Measurements from ENCODE around the gene ANKS1B. TPM values are rescaled to one million over a fixed set of nuclear protein-coding genes. Genes with fewer than 3 reads are reported as not detected.
"Not testable (repeated sequence)": the region's sequence is repeated elsewhere in the genome, so short reads cannot be mapped to it uniquely, and the experiment has no call there.

Gene ANKS1B
- total RNA-seq, 4 donors from 2014 or later = 14.0 to 38.4 (median 28.6) TPM

DNA sequence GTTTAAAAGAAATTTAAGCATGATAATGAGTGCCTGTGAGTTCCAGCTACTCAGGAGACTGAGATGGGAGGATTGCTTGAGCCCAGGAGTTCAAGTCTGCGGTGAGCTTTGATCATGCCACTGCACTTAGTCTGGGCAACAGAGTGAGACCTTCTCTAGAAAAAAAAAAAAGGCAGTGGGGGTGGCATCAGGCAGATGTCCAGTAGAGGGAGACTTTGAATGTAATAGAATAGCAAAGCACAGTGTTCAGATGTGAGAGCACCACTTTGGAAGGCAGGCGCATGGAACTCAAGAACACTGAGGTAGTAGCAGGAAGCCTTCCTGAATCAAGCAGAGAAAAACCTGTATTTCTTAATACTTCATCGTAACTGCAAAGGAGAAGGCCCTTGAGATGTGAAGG, 731.7 kb downstream of the ANKS1B start:
- H3K4me3 ChIP-seq = no peak overlapping the region
- TF ChIP-seq CTCF (IDR thresholded peaks at IDR 0.05) (no peak), EP300 (IDR thresholded peaks at IDR 0.05) (no peak), POLR2A (IDR thresholded peaks at IDR 0.05) (no peak)
- H3K36me3 ChIP-seq = no peaks in the 10 kb centered on the region
- no peaks in the 10 kb centered on the region for H3K27me3 ChIP-seq
- no peaks in the 10 kb centered on the region for H3K9me3 ChIP-seq
- no peaks in the 10 kb centered on the region for H3K4me1 ChIP-seq
- H3K27ac ChIP-seq = no peak overlapping the region
- DNase-seq (ENCODE audit: low spot score in 2 of 2) = no peak
- 90 to 99% methylated on average over 3 of the region's 3 CpGs for WGBS, 2 donors

- WGBS, 2 donors = 85 to 92% methylated on average over 3 of the region's 3 CpGs
Observed at GRCh38 chr12:99250091-99250490, 734.6 kb downstream of the ANKS1B start.

DNA sequence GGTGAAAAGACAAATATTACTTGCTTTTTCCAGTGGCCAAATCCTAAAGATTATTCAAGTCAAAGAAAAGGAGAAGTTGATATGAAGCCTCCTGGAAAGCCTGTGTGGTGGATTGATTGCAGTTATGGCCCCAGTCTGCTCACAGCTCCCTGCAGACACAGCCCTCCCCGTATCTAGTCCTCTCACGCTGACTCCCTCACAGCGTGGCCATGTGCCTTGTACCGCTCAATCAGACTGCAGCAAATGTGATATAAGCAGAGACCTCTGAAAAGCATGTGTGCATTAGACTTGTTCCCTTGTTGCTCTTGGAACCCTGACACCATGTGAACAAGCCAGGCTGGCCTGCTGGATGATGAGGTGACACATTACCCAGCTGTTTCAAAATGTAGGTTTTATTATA, 735.2 kb downstream of the ANKS1B start:
- DNase-seq (ENCODE audit: low spot score in 2 of 2) = no peak
- WGBS, 2 donors = 72 to 73% methylated on average over 4 of the region's 4 CpGs

More at GRCh38 chr12:99250091-99250490, 734.6 kb downstream of the ANKS1B start:
- no peaks in the 10 kb centered on the region for H3K9me3 ChIP-seq
- no peak for DNase-seq (ENCODE audit: low spot score in 2 of 2)
- TF ChIP-seq EP300 (IDR thresholded peaks at IDR 0.05) (no peak), POLR2A (IDR thresholded peaks at IDR 0.05) (no peak), CTCF (IDR thresholded peaks at IDR 0.05) (no peak)
- H3K27me3 ChIP-seq = no peaks in the 10 kb centered on the region
- no peaks in the 10 kb centered on the region for H3K4me1 ChIP-seq
- H3K4me3 ChIP-seq = no peak overlapping the region
- H3K27ac ChIP-seq = no peak overlapping the region
- no peaks in the 10 kb centered on the region for H3K36me3 ChIP-seq

GRCh38 chr12:99237907-99238538, 746.7 kb downstream of the ANKS1B start:
- H3K4me1 ChIP-seq; DNase-seq (ENCODE audit: low spot score in 2 of 2); H3K27ac ChIP-seq; H3K9me3 ChIP-seq; H3K36me3 ChIP-seq; H3K27me3 ChIP-seq; H3K4me3 ChIP-seq: not testable (repeated sequence)
- WGBS, 2 donors = 44 to 49% methylated on average over 7 of the region's 7 CpGs

More for the DNA sequence above, 735.2 kb downstream of the ANKS1B start:
- no peaks in the 10 kb centered on the region for H3K4me1 ChIP-seq
- H3K9me3 ChIP-seq = no peaks in the 10 kb centered on the region
- no peak overlapping the region for H3K27ac ChIP-seq
- no peaks in the 10 kb centered on the region for H3K27me3 ChIP-seq
- H3K4me3 ChIP-seq = no peak overlapping the region
- TF ChIP-seq POLR2A (IDR thresholded peaks at IDR 0.05) (no peak), CTCF (IDR thresholded peaks at IDR 0.05) (no peak), EP300 (IDR thresholded peaks at IDR 0.05) (no peak)
- no peaks in the 10 kb centered on the region for H3K36me3 ChIP-seq

DNA sequence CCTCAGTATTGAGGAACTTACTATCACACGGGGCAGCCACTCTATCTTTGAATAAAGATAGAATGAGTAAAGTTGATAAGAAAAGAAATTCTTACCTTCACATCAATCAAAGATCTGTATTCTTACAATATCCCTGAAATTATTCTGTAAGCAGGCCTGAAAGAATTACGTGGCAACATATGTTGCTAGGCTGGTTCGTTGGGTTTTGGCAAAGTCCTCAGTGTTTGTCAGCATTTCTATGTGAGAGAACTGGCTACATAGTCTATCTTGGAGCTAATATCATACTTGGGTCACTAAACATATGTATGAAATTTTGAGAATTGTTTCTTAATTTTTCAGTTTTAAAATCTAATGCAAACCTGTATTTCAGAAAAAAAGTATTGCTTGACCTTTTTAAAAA, 749.4 kb downstream of the ANKS1B start:
- no peak overlapping the region for H3K4me3 ChIP-seq
- DNase-seq (ENCODE audit: low spot score in 2 of 2) = no peak

More for the DNA sequence above, 749.4 kb downstream of the ANKS1B start:
- Histone ChIP-seq H3K27ac (no peak overlapping the region), H3K36me3 (peaks cover 0 to 5% (median 0%) of the 10 kb centered on the region in 3 donors), H3K27me3 (no peaks in the 10 kb centered on the region), H3K4me1 (no peaks in the 10 kb centered on the region), H3K9me3 (no peaks in the 10 kb centered on the region)
- TF ChIP-seq EP300 (IDR thresholded peaks at IDR 0.05) (no peak), POLR2A (IDR thresholded peaks at IDR 0.05) (no peak), CTCF (IDR thresholded peaks at IDR 0.05) (no peak)
- 84 to 88% methylated on average over 3 of the region's 3 CpGs for WGBS, 2 donors
